Mammary microvascular endothelial cell (primary cell): ENCODE data around the gene NLRC5. TPM values are rescaled to one million over a fixed set of nuclear protein-coding genes. Genes with fewer than 3 reads are reported as not detected.

Experiments used
- total RNA-seq: library from RNA; depleted of rRNA; stranded (reverse); fragments of >200 nt; gene quantifications from 2 replicates; pipeline ENCODE4 v1.2.3, GENCODE V29; 2015

Gene NLRC5
- 40.2 and 43.3 TPM in 2 replicates for total RNA-seq

GRCh38 chr16:56988948-56989945 is at the start of gene NLRC5:
NLRC5 (plus strand) TSS chr16:56989557; CDS start chr16:57020713, 31,156 bp downstream.

DNA sequence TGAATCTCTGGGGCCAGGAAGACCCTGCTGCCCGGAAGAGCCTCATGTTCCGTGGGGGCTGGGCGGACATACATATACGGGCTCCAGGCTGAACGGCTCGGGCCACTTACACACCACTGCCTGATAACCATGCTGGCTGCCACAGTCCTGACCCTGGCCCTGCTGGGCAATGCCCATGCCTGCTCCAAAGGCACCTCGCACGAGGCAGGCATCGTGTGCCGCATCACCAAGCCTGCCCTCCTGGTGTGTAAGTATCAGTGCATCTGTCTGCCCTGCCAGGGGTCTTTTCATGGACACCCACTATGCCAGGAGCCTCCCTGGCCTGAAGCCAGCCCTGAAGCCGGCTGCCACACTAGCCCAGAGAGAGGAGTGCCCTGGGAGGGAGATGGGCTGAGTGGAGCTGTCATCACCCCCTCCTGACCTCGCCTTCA is 27.5 kb upstream of the NLRC5 start, which contains the start of gene CETP:
TSS of gene CETP (plus strand) at position 100 of the 431 bp plus-strand sequence. CDS start at position 130, 30 bp downstream.

DNA sequence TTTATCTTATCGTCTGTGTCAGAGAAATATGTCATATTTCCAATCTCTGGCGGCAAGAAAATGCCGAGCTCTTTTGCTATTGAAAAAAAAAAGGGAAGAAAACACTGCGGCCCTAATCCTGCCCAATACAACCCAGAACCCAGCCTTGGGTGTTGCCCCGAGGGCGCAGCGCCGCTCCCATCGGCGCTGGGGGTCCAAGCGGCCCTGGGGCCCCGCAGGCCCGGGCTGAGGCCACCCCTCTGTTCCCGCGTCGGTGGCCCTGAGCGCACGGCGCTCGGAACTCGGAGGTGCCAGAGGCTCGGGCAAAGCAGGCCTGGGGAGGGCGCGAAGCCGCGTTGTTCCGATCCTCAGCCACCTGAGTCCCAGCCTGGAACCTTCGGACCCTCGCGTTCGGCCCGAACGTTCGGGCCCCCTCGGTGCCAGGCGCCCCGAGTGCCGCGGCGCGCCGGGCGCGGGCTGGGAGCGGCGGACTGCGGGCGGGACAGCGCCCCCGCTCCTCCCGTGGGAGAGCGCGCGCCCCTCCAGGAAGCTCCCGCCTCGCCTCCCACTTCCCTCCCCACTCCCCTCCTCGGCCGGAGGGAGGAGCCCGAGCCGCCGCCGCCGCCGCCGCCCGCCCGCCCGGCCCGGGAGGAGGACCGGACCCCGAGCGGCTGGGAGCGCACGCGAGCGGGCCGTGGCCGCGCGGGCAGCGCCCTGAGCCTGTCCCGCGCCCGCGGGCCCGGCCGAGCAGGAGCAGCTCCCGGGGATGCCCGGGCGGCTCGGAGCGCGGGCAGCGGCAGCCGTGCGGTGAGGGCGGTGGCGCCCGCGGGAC is 102.8 kb downstream of the NLRC5 start, which contains the start of gene CPNE2:
TSS of gene CPNE2 (plus strand) at position 609 of the 811 bp plus-strand sequence. CDS start 18,160 bp downstream, outside the sequence.

Other genes with a start within 250 kb of the NLRC5 start
- gene SLC12A3, start 124.3 kb upstream of the NLRC5 start, total RNA-seq, result 0.20 TPM in 1 of 2 replicates, not detected in the other
- gene HERPUD1, start 57.4 kb upstream of the NLRC5 start, total RNA-seq, result 82.0 and 112 TPM in 2 replicates
- gene CETP, start 27.6 kb upstream of the NLRC5 start, total RNA-seq, result 24.0 and 30.0 TPM in 2 replicates
- gene CPNE2, start 103.0 kb downstream of the NLRC5 start, total RNA-seq, result 87.7 and 89.0 TPM in 2 replicates
- gene PSME3IP1, start 196.5 kb downstream of the NLRC5 start, total RNA-seq, result 58.0 and 66.2 TPM in 2 replicates
- 29.7 and 30.0 TPM in 2 replicates for gene RSPRY1, start 196.8 kb downstream of the NLRC5 start, total RNA-seq